SH-SY5Y (cell line): ENCODE measurements around the gene MAML1.

Experiments used
- GATA2 ChIP-seq: IDR thresholded peaks from 2 replicates; pipeline ENCODE4 v1.6.1; 2011; ENCODE audit warnings: mild to moderate bottlenecking, low read depth, low read length
- GATA3 ChIP-seq: IDR thresholded peaks from 2 replicates; pipeline ENCODE4 v1.6.1; 2011; ENCODE audit warnings: low read depth, mild to moderate bottlenecking, low read length, moderate library complexity

DNA sequence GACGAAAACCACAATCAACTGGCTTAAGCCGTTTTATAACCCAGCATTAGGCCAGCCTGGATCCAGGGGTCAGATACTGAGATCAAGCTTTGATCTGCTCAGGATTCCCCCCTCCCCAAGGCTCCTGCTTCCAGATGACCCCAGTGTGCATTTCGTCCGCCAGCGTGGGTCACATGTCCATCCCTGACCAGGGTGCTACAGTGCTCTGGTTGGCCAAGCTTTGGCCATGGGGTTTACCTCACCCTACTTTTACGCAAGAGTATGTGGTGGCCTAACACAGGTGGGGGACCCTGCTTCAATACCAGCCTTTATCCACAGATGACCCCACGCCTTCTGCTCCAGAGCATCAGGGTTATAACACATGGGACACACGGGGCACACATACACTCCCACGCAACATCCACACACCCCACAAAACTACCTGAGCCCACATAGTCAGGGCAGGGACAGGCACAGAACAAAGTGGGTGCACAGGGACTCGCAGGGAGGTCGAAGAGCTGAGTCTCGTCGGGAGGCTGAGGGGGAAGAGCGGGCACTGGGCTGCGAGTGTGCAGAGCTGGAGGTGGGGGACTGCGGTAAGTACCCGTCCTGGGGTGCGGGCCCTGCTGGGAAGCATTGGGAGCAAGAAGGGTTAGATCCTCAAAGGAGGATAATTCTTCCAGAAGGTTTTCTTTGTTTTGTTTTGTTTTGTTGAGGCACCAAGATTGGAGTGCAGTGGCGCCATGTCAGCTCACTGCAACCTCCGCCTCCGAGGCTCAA is 83.0 kb downstream of the MAML1 start:
- TF ChIP-seq GATA2, result no peak
- TF ChIP-seq GATA3, result no peak
